Stimulated activated CD8-positive, alpha-beta memory T cell treated with anti-CD3 and anti-CD28 coated beads, Interleukin-7, amount 100 ng/mL, for 4 hours (primary cell): ENCODE results near the gene ACAP3.

Source experiments
- DNase-seq, 2 donors: peaks; one replicate each; pipeline ENCODE4 v3.0.0-alpha.2; 2020; ENCODE audit warnings: low read depth in 2 of 2

ACAP3 gene

DNA sequence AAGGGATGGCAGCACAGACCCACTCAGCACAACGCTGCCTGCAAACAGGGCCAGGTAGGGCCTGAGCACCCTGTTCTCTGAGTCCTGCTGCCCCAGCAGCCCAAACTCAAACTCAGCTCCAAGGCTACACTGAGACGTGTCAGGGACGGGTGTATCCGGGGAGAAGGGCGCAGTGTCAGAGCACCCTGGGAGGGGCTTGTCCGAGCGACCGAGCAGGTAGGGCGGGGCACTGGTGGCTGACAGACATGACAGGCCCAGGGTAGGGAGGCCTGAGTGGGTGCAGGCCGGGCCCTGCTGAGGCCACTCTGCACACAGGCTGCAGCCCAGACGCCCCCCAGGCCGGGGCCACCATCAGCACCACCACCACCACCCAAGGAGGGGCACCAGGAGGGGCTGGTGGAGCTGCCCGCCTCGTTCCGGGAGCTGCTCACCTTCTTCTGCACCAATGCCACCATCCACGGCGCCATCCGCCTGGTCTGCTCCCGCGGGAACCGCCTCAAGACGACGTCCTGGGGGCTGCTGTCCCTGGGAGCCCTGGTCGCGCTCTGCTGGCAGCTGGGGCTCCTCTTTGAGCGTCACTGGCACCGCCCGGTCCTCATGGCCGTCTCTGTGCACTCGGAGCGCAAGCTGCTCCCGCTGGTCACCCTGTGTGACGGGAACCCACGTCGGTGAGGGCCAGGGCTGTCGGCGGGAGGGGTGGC lies 22.0 kb downstream of the ACAP3 start:
- no peak for DNase-seq

DNA sequence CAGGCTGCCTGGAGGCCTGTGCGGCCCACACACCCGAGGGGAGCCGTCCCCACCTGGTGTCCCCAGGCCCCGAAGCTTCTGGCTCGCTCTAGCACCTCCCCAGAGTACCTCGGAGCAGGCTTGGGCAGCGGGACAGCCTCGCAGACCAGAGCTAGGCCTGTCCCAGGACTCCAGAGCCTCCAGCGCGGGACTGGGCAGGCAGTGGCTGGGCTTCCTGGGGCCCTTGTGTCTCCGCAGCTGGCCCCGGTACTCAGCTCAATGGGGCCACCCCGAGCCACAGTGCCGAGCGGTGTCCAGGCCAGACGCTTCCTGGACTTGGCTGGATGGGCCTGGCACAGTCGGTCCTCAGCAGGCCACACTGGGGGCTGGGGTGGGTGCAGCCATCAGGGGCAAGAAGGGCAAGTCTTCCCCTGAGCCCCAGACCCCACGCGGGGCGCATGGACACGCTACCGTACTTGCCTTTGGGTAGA lies 22.6 kb downstream of the ACAP3 start:
- DNase-seq, result no peak

DNA sequence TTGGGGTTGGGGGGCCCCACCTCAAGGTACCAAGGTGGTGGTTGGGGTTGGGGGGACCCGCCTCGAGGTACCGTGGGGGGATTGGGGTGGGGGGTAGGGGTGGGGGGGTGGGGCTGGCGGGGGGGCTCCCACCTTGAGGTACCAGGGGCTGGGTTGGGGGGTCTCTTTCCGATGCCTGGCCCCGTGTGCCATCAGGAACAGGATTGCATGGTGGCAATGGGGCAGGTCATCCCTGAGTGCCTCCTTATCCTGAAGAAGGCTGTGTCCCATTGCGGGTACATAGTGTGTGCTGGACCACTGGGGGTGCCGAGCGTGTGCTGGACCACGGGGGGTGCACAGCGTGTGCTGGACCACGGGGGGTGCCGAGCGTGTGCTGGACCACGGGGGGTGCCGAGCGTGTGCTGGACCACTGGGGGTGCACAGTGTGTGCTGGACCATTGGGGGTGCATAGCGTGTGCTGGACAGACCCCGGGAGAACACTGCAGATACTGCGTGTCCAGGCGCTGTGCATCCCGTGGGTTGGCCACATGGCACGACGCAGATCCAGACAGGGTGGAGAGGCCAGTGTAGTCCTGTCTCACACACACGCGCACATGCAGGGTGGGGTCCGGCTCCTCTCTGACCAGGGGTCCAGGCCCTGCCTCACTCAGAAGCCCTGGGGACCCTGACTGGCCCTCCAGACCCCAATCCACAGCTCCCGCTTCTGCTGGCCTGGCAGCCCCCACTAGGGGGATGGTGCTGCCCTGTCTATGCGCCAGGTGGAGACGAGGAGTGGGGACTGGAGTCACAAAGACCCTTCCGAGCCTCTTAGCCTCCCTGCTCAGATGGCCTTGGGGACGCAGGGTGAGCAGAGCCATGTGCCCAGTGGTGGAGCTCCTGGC lies 23.3 kb downstream of the ACAP3 start:
- no peak for DNase-seq

DNA sequence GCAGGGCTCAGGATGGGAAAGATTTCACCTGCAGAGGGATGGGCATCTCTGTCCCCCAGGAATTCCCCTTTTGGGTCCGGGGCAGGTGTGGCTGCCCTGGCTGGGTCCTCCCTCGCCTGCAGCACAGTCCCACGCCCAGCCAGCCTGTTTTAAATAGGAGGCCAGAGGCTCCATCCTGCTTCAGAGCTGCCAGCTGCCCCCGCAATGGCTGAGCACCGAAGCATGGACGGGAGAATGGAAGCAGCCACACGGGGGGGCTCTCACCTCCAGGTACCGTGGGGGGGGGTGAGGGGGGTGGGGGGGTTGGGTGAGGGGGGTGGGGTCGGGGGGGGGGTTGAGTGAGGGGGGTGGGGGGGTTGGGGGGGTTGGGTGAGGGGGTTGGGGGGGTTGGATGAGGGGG lies 23.9 kb downstream of the ACAP3 start:
- DNase-seq, result no peak

DNA sequence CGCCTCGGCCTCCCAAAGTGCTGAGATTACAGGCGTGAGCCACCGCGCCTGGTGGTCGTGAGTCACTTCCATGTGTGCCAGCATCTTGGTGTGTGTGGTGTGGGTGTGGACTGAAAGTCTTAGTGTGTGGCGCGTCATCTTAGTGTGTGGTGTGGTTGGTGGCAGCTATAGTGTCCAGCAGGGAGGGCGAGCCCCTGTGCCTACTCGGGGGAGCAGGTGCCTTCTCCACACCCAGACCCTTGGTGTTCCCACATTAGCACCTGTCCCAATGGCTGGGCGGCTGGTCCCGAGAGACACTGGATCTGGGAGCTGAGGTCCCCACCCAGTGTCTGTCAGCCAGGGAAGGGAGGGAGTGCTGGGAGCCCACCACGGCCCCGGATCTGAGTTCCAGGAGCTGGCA lies 24.7 kb downstream of the ACAP3 start:
- DNase-seq, result no peak

DNA sequence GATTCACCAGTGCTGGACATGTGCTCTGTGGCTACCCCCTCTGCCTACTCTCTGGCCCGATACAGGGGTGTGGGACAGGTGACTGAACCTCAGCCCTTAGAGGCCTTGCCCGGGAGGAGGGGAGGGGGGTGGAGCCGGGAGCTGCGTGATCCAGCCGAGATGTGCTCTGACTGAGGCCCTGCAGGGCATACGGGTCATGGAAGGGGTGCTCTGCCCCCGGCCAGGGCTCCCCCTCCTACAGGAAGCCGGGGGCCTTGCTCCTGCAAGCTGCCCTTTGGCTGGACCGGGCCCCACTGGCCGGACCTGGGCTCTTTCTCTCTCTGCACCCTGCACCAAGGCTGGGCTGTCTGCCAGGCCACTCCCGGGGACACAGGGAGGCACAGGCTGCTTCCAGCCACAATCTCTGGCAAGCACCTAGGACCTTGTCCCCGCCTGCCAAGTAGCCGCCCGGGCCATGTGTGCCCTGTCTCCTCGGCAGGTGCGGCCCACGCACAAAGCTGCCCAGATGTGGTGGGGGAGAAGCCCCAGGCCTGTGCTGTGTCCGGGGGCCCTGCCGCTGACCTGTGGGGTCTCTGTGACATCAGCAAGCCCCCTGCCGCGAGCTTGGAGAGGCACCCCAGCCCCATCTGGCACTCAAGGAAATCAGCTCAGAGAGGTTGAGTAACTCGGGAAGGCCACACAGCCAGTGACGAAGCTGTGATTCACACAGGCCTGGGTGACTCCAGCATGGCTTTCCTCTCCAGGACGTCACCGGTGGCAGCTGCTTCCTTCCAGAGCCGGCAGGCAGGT lies 26.0 kb downstream of the ACAP3 start:
- DNase-seq, result no peak

DNA sequence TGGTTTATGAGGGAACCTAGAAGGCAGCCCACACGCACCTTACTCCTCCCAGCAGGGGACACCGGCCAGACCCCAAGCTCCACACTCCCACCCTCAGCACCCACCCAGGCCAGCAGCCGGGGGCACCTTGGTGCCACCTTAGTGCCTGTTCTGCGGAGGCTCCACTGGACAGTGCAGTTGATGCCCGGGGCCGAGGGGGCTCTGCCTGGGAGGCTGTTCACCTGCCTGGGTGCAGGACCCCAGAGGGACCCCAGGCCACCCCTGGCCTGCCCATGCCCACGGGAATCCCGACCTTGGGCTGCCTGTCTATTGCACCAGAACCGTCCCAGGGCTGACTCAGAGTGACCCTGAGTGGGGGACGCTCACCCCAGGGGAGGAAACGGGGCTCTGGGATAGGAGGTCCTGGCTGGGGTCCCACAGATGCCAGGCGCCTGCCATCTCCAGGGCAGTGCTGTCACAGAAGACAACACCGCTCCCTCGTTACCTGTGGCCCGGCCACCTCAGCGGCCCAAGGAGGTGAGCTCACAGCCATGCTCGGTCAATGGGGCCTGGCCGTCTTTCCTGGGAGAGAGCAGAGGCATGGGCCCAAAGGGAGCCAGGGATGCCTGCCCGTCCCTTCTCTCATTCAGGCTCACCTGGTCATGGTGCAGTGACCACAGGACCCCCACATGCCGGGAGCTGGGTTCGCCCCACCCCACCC lies 26.8 kb downstream of the ACAP3 start:
- no peak for DNase-seq

DNA sequence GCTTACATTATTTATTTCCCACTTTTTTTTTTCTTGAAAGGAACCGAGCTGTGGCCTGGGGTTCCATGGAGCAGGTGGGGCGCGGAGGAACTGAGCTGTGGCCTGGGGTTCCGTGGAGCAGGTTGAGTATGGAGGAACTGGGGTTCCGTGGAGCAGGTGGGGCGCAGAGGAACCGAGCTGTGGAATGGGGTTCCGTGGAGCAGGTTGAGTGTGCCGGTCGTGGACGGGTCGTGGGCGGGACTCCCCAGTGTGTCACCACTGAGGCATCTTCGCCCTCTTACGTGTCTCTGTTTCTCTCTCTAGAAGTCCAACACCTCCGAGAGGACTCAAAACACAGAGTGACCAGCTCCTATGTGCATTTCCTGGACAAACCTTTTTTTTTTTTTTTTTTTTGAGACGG lies 28.7 kb downstream of the ACAP3 start:
- no peak for DNase-seq

DNA sequence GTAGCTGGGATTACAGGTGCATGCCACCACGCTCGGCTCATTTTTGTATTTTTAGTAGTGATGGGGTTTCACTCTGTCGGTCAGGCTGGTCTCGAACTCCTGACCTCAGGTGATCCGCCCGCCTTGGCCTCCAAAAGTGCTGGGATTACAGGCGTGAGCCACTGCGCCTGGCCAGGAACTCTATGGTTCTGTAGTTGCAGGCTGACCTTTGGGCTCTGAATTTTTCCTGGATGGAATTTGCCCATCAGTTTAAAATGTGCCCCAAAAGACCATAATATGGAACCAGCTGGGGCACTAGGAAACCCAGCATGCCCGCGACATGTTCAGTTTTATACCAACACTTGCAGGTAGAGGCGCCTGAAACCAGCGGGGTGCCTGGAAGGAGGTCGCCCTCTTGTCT lies 29.1 kb downstream of the ACAP3 start:
- DNase-seq, result no peak

DNA sequence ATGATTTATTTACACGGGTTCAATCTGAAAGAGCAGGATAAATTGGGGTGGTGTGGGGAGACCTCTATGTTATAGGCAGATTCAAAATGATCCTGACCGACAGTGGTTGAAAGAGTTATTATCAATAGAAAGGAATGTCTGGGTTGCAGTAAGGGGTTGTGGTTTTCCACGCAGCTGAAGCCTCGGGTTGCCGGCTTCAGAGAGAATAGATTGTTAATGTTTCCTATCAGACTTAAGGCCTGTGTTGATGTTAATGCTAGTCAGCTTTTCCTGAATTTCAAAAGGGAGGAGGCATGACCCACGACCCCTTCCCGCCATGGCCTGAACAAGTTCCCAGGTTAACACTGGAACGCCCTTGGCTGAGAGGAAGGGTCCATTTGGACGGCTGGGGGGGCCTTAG lies 31.9 kb downstream of the ACAP3 start:
- DNase-seq, result no peak

DNA sequence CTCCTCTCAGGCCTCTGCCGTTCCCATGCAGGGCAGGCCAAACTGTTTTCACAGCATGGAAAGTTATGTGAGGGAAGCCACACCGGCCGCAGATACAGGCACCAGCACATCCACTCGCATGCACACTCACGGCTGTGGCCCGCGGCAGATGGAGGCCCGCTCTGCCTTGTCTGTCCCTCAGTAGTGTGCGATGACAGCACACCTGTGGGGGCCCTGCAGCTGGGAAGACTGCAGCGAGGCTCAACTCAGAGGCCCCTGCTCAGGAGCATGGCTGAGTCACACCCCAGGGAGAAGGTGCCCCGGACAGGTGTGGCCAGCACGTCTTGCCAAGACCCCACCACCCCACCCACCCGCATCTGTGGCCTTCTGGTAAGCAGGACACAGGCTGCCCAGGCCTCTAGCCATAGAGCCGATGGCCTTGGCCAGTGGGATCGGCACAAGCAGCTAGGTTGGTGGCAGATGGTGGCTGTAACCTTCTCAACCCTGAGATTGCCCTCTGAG lies 32.7 kb downstream of the ACAP3 start:
- no peak for DNase-seq

DNA sequence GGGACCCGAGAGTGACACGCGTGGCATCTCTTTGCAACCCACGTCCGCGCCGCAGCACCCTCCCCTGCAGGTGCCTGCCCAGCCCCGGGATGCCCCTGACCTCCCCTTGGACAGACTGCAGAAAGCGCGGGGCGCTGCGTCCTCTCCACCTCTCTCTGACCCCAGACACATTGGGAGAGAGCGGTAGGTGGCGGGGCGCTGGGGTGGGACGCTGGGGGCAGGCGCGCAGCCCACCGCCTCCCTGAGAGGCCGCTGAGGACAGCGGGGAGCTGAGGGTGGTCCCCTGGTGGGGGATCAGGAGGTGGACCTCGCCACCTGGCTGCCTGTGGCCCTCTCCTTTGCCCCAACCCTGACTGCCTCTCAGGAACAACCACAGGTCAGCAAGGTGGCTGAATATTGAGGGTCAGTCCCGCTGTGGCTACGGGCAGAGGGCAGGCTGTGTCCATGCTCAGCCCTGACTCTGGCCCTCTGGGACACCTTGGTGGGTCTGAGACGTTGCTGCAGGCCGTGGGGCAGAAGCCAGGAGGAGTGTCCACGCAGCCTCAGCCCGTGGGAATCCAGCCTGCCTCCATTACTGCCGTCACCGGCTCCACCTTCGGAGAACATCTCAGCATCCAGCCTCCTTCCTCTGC lies 33.3 kb downstream of the ACAP3 start:
- DNase-seq, result no peak

DNA sequence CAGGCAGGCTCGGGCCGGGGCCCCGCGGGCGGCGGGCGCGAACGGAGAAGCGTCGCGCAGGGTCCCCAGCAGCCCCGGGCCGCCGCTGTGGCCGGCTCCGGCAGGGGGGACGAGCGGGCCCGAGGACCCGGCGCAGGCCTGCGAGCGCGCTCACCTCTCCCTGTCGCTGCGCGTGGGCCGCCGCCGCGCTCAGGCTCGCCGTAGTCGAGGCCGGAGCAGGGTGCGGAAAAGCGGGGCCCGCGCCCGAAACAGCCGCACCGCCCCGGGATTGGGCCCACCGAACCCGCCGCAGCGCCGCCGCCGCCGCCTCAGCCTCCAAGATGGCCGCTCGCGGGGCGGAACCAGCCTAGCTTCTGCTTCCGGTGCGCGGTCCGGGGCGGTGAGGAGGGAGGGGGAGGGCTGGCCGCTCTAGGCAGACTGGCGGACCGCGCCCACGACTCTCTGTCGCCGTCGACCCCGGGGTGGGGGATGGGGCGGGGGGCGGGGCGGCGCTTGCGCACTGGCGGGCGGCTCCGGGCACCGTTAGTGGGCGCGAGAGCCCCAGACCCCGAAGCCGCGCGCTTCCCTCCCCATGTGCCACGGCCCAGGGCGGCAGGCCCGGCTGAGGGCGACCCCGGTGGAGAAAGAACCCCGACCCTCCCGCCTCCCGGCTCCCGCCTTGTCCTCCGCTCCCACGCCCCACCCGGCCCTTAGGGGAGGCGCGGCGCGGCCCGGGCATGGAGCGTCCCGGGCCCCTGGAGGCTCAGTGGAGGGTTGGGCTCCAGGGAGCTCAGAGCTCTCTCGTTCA lies 34.0 kb downstream of the ACAP3 start, which contains the start of gene UBE2J2:
Gene UBE2J2 (minus strand): TSS at position 343 of the 787 bp plus-strand sequence. CDS start 5,862 bp downstream, outside the sequence.
- peak; percentile 89 to 93 for DNase-seq

DNA sequence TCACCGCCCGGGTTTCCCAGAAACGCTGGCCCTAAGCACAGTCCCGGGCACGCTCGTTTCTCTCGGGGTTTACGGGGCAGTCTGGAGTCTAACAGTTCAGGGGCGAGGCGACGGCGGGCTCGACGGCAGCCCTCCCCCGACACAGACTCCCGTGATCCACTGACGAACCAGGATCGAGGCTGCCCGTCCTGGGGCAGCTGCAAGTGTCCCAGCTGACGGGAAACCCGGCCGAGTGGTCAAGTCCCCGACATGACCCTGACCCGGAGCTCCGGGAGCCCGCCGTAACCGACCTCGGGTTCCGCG lies 34.6 kb downstream of the ACAP3 start:
- DNase-seq, result no peak

DNA sequence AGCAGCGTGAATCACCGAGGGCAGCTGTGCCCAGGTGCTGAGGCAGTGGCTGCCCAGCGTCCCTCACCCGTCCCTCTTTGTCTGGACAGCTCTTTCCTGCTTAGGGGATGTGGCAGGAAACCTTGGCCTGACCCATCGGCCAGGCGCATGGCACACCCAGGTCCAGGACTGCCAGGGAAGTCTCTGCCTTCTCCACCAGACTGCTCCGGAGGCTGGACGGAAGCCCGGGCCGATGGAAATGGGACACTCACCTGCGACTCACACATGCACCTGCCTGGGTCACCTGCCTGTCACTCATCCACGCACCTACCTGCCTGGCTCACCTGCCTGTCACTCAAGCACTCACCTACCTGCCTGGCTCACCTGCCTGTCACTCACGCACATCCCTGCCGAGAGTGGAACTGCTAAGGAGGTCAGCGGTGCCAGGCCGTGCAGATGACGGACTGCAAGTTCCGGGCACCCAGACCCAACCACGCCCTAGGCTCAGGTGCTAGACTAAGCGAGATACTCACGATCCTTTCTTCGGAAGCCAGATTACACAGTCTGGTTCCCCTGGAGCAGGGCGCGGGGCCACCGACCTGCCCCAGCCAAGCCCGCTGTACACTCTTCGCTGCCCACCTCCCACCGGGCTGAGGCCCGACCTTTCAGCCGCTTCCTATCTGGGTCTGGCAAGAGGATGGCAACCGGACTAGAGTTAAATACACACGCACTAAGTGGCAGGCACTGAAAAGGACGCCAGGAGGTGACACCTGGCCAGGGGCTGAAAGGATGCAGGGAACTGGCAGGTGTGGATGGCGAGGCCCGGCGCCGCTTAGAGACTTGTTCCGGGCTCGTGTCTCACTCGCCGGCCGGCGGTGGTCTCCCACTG lies 35.2 kb downstream of the ACAP3 start:
- no peak for DNase-seq

DNA sequence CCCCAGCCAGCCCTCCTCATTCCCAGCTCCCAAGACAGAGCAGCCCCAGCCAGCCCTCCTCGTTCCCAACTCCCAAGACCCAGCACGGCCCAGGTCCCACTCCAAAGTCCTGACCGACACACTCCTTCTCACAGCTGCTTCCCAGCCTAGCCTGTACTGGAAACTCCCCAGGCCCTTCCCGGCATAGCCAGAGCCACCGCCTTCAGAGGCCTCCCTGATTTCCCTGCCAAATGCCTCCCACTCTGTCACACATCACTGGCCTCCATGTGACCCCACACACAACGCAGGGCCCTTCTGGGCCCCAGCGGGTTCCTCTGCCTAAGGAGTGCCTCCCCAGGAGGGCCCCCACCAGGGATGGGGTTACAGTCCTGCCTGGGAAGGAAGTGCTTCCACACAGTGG lies 36.9 kb downstream of the ACAP3 start:
- no peak for DNase-seq

DNA sequence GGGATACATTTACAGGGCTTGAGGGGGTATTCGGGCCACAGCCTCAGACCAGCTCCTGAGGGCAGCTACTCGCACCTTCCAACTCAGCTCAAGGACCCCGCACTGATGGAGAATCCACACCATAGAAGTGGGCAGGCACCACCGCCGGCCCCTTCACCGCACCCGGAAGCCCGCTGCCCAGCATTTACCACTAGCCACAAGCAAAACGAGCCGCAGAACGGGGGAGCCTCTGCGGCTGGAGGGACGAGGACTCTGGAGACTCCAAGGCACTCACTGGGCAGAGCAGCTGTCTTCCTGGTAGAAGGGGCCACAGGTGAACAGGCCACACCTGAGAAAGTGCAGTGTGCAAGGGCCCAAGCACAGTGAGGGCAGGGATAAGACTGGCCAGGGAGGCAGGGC lies 39.4 kb downstream of the ACAP3 start:
- no peak for DNase-seq

DNA sequence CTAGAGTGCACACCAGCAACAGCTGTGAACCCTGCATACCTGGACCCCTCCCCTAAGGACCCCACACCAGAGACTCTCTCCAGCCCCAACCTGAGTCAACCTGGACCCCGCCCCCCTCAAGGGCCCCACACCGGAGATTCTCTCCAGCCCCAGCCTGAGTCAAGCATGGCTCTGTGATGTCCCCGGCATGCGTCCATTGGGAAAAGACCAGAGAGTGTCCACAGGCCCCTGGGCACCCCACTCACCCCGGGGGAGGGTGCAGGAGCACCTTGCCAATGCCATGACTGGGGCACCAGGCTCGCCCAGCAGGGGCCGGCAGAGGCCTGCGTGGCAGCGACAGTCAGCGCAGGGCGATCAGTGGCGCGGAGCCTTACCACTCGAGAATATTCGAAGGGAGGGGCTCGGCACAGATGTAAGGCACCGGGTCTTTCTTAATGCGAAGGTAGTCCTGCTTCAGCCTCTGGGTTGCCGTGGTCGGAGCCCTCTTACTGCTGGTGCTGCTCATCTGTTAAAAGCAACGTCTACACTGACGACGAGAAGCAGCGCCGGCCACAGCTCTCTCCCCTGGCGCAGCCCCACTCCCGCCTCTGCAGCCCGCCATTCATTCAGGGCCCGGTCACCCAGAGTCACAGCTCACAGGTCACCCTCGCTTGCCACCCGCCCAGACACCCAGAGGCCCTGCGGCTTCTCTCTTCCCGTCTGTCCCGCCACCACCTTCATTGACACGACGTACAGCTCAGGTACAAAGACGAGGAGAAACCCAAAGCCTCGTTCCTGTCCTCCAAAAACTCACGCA lies 40.0 kb downstream of the ACAP3 start:
- no peak for DNase-seq

DNA sequence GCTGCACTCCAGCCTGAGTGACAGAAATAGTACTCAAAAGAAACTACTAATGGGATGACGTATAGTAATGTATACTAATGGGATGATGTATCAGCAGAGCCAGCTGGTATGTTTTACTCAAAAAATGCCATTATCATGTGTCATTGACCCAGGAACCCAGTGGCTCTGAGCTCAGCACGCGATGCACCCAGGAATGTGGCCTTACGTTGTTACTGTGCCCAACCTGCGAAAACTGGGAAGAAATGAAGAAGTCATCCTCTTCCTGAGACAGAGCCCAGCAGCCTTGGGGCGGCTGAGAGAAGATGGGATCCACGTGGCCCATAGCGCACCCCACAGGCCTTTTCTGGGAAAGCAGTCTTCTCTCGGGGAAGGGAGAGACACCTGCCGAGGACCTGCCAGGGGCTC lies 42.9 kb downstream of the ACAP3 start:
- DNase-seq, result no peak
